Type B pancreatic cell (in vitro differentiated cells): ENCODE data around the gene NAV2. TPM values are rescaled to one million over a fixed set of nuclear protein-coding genes. Genes with fewer than 3 reads are reported as not detected.
A peak's percentile ranks its signal among the peaks of the same experiment; 100 is the strongest.

Source experiments
- DNase-seq: peaks from one replicate; pipeline ENCODE4 v3.0.0; 2021; ENCODE audit warnings: mixed read lengths; ENCODE audit not compliant: unreplicated experiment; ENCODE audit errors: extremely low spot score
- H3K27ac Mint-ChIP-seq: 2 replicates; pipeline ENCODE4 v1.8.0; 2021; ENCODE audit warnings: mild to moderate bottlenecking, mixed read lengths
- H3K27me3 Mint-ChIP-seq: 2 replicates; pipeline ENCODE4 v1.8.0; 2021; ENCODE audit warnings: mixed read lengths
- H3K36me3 Mint-ChIP-seq: 2 replicates; pipeline ENCODE4 v1.8.0; 2021; ENCODE audit warnings: mixed read lengths
- H3K4me1 Mint-ChIP-seq: one replicate; pipeline ENCODE4 v1.8.0; 2021; ENCODE audit warnings: mixed read lengths; ENCODE audit not compliant: unreplicated experiment
- H3K4me3 Mint-ChIP-seq: 2 replicates; pipeline ENCODE4 v1.8.0; 2021; ENCODE audit warnings: mild to moderate bottlenecking, mixed read lengths
- H3K9me3 Mint-ChIP-seq: 2 replicates; pipeline ENCODE4 v1.8.0; 2021; ENCODE audit warnings: mixed read lengths
- CTCF ChIP-seq: fragments of 200-600 bp; sonication (generic); conservative IDR thresholded peaks from 2 replicates; pipeline ENCODE4 v1.5.0; 2021; ENCODE audit warnings: antibody characterized with exemption, mild to moderate bottlenecking
- total RNA-seq: library from RNA; stranded (reverse); gene quantifications from 2 replicates; pipeline ENCODE4 v1.2.1, GENCODE V29; 2021; ENCODE audit warnings: low replicate concordance

Gene NAV2
- total RNA-seq, 1 donor from 2014 or later: 54.2 TPM

DNA sequence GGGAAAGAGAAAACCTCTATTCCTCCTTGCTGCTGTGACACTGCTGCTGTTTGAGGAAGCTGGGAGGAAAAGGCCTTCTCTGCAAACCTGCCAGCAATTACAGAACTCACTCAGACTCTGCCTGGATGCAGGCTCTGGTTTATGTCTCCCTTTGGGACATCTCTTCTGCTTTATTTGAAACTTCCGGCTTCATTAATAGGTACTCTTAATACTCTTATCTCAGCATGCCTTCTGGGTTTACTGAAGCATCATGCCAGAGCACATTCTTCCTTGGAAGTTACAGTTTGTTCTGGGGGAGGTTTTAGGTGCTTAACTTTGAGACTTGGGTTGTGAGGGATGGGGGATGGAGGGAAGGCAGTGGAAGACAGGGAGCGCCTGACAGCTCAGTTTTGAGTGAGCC is 79.9 kb downstream of the NAV2 start:
- Mint-ChIP-seq H3K27me3 (peaks cover 7% of the 10 kb centered on the region), H3K4me1 (peaks cover 32% of the 10 kb centered on the region), H3K4me3 (peak overlapping the region; percentile 56), H3K9me3 (no peaks in the 10 kb centered on the region), H3K36me3 (peaks cover 6% of the 10 kb centered on the region), H3K27ac (peak overlapping the region; percentile 30)
- DNase-seq: no peak
- TF ChIP-seq CTCF: no peak

GRCh38 chr11:19793326-19793725 is 80.7 kb downstream of the NAV2 start:
- no peak for TF ChIP-seq CTCF
- no peak for DNase-seq
- no peaks in the 10 kb centered on the region for H3K9me3 Mint-ChIP-seq
- no peak overlapping the region for H3K27ac Mint-ChIP-seq
- H3K4me1 Mint-ChIP-seq: peaks cover 36% of the 10 kb centered on the region
- H3K27me3 Mint-ChIP-seq: peaks cover 4% of the 10 kb centered on the region
- no peak overlapping the region for H3K4me3 Mint-ChIP-seq
- peaks cover 11% of the 10 kb centered on the region for H3K36me3 Mint-ChIP-seq

DNA sequence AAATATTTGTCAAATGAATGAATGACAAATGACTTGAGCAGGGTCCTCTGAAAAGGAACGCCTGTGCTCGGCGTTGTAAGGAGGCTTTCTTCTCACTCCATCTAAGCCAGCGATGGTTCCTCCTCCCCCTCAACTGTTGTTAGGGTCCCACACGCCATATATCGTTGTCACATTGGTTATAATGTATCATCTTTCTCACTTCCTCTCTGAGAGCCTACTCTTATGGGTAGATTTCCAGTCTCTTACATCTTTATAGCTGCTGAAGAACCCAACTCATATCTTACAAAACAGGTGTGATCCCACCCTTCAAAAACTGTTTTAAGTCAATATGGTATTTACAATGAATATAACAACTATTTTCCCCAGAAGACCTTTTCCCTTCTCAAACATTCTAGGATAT is 81.5 kb downstream of the NAV2 start:
- Mint-ChIP-seq H3K9me3 (no peaks in the 10 kb centered on the region), H3K27me3 (no peaks in the 10 kb centered on the region), H3K4me1 (peaks cover 40% of the 10 kb centered on the region), H3K27ac (no peak overlapping the region), H3K4me3 (no peak overlapping the region), H3K36me3 (peaks cover 11% of the 10 kb centered on the region)
- DNase-seq: no peak
- TF ChIP-seq CTCF: no peak

DNA sequence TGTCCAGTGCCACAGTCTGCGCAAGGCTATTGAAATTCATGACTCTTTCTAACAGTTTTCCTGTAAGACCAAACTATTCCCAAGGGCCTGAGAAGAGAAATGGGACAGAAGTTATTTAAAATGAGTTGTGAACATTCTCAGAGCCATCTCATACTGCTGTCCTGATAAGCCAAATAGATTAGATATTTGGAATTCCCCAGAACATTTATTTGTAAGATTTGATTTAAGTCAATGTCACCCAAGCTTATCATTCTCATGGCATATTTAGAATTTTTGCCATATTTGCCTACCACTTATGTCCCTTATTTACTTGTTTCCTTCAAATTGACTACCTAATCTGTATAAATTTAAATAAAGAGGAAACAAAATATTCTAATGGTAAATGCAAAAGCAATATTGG is 82.4 kb downstream of the NAV2 start:
- Mint-ChIP-seq H3K4me3 (no peak overlapping the region), H3K9me3 (no peaks in the 10 kb centered on the region), H3K27ac (no peak overlapping the region), H3K27me3 (no peaks in the 10 kb centered on the region), H3K4me1 (peaks cover 43% of the 10 kb centered on the region), H3K36me3 (peaks cover 11% of the 10 kb centered on the region)
- no peak for DNase-seq
- TF ChIP-seq CTCF: no peak

GRCh38 chr11:19800162-19800561 is 87.5 kb downstream of the NAV2 start:
- H3K27ac Mint-ChIP-seq: peak overlapping the region; percentile 30
- DNase-seq: no peak

More at GRCh38 chr11:19800162-19800561, 87.5 kb downstream of the NAV2 start:
- Mint-ChIP-seq H3K4me3 (peak overlapping the region; percentile 29), H3K36me3 (peaks cover 11% of the 10 kb centered on the region), H3K9me3 (no peaks in the 10 kb centered on the region), H3K4me1 (peaks cover 39% of the 10 kb centered on the region), H3K27me3 (no peaks in the 10 kb centered on the region)
- TF ChIP-seq CTCF: no peak
